BE2C (cell line): Measurements from ENCODE around the gene DDX56.

Source experiments
- DNase-seq: peaks from one replicate; pipeline ENCODE4 v3.0.0-alpha.2; 2020
- H3K27me3 ChIP-seq: fragments of 250-450 bp; sonication (Bioruptor Pico); 2 replicates; pipeline ENCODE4 v1.5.1; 2020; ENCODE audit warnings: mild to moderate bottlenecking
- H3K36me3 ChIP-seq: fragments of 250-450 bp; sonication (Bioruptor Pico); 2 replicates; pipeline ENCODE4 v1.5.1; 2020; ENCODE audit warnings: mild to moderate bottlenecking
- H3K4me1 ChIP-seq: fragments of 250-450 bp; sonication (Bioruptor Pico); 2 replicates; pipeline ENCODE4 v1.5.1; 2020
- H3K4me3 ChIP-seq: 2 replicates; pipeline ENCODE4 v1.5.1; 2011; ENCODE audit warnings: low read depth, low read length
- H3K9me3 ChIP-seq: fragments of 250-450 bp; sonication (Bioruptor Pico); 2 replicates; pipeline ENCODE4 v1.5.1; 2020
- TF ChIP-seq, protein P1 (sequence below): IDR thresholded peaks from 2 replicates; pipeline ENCODE4 v1.5.1; 2012; ENCODE audit warnings: mild to moderate bottlenecking, low read depth, low read length

DDX56 gene

DNA sequence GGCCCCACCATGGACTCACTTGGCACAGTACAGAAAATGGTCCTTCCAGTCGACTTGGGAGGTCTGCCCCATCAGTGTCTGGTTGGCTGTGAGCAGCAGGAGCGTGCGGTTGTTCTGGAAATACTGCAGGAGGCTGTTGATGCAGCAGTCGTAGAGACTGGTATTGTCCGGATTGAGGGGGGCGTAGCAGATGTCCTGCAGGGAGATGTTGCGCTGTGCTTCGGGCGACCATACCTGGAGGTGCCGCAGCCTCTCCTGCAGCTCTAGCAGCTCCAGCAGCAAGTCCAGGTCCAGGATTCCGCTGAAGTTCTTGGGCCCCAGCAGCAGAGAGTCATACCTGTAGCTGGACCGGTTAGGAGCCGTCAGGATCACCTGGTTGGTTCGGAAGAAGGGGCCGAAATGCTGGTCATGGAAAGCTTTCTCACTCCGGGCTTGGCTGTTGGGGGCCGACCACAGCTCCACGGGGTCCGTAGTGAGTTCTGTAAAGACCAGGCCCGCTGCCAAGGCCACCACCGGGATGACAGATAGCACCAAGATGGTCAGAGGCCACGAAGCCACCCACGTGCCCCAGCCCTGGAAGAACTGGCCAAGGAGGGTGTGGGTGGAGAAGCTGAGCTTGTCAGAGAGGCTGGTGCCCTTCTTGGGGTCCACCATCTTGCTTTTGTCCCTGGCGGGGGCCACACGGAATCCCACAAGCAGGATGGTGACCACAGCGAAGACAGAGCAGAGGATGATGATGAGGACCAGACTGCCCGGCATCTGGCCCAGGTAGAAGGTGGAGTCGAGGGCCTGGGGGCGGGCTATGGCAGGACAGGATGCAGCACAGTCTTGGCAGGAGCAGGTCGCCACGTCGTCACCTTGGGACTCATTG, 34.7 kb downstream of the DDX56 start:
- Histone ChIP-seq H3K4me3 (no peak overlapping the region), H3K4me1 (no peaks in the 10 kb centered on the region), H3K9me3 (no peaks in the 10 kb centered on the region), H3K36me3 (no peaks in the 10 kb centered on the region), H3K27me3 (no peaks in the 10 kb centered on the region)
- no peak for DNase-seq
- TF ChIP-seq, protein P1, sequence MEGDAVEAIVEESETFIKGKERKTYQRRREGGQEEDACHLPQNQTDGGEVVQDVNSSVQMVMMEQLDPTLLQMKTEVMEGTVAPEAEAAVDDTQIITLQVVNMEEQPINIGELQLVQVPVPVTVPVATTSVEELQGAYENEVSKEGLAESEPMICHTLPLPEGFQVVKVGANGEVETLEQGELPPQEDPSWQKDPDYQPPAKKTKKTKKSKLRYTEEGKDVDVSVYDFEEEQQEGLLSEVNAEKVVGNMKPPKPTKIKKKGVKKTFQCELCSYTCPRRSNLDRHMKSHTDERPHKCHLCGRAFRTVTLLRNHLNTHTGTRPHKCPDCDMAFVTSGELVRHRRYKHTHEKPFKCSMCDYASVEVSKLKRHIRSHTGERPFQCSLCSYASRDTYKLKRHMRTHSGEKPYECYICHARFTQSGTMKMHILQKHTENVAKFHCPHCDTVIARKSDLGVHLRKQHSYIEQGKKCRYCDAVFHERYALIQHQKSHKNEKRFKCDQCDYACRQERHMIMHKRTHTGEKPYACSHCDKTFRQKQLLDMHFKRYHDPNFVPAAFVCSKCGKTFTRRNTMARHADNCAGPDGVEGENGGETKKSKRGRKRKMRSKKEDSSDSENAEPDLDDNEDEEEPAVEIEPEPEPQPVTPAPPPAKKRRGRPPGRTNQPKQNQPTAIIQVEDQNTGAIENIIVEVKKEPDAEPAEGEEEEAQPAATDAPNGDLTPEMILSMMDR, result no peak

DNA sequence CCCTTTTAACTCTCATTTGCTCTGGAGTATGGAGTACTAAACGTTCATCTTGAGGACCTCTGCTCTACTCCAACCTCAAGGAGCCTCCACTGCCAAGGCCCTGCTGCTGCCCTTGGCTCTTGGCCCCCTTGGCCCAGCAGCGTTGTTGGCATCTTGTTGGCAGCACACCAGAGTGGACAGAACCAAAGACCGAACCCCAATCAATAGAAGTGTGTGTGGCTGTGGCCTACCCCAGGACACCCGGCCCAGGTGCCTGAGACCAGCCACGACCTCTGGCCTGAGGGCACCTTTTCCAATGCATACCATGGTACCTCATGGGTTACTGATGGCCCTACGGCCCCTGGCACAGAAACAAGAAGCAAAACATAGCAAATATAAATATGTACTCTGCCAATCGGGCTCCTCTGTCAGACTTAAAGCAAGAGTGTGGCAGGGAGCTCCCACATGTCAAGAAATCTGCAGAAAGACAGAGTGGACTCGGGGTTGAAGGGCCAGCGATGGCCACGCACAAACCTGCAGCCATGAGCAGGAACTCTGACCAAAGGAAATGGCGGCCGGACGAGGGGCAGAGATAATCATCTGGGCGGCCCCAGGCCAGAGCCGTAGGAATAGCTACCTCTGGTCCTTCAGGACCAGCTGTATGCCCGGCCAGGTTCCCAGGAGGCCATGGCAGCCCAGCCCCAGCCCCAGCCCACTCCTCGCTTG, 35.5 kb downstream of the DDX56 start:
- TF ChIP-seq, protein P1, result no peak
- no peak for DNase-seq
- H3K9me3 ChIP-seq, result no peaks in the 10 kb centered on the region

DNA sequence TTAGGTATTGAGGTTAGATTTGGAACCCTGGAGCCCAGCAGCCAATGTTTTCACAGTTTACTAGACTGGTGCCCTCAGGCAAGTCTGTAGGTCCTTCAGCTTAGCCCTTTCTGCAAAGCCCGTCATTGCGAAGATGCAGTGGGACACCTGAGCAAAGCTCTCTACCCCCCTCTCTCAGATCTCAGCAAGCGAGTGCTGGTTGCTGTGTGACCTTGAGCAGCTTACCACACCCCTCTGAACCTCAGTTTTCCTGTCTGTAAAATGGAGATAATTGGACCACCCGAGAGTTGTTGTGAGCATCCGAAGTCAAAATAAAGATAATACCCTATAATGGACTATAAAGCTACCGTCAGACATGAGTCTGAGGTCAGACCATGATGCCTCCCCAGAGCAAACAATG, 36.3 kb downstream of the DDX56 start:
- H3K9me3 ChIP-seq, result no peaks in the 10 kb centered on the region
- H3K36me3 ChIP-seq, result no peaks in the 10 kb centered on the region
- no peak overlapping the region for H3K4me3 ChIP-seq
- no peaks in the 10 kb centered on the region for H3K27me3 ChIP-seq
- TF ChIP-seq, protein P1, result no peak
- DNase-seq, result no peak
- H3K4me1 ChIP-seq, result no peaks in the 10 kb centered on the region

More for the DNA sequence above, 35.5 kb downstream of the DDX56 start:
- Histone ChIP-seq H3K36me3 (no peaks in the 10 kb centered on the region), H3K4me3 (no peak overlapping the region), H3K27me3 (no peaks in the 10 kb centered on the region), H3K4me1 (no peaks in the 10 kb centered on the region)

DNA sequence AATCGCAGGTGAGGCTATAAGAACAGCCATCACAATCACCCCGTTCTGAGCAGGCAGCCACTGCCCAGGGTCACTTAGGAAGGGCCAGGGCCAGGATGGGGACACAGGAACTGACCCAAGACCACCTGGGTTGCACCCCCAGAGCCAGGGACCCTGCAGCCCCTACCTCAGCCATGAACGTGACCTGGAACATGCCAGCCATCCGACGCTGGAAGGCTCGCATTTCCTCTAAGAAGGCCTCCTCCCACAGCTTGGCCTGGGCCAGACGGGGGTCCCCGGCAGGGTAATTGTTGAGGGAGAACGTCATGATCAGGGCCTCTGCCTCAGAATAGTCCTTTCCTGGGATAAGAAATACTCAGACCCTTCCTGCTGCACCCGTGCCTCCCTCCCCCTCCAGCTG, 37.6 kb downstream of the DDX56 start:
- no peaks in the 10 kb centered on the region for H3K36me3 ChIP-seq
- no peaks in the 10 kb centered on the region for H3K4me1 ChIP-seq
- no peaks in the 10 kb centered on the region for H3K27me3 ChIP-seq
- no peaks in the 10 kb centered on the region for H3K9me3 ChIP-seq
- H3K4me3 ChIP-seq, result no peak overlapping the region
- DNase-seq, result no peak
- TF ChIP-seq, protein P1, result no peak

DNA sequence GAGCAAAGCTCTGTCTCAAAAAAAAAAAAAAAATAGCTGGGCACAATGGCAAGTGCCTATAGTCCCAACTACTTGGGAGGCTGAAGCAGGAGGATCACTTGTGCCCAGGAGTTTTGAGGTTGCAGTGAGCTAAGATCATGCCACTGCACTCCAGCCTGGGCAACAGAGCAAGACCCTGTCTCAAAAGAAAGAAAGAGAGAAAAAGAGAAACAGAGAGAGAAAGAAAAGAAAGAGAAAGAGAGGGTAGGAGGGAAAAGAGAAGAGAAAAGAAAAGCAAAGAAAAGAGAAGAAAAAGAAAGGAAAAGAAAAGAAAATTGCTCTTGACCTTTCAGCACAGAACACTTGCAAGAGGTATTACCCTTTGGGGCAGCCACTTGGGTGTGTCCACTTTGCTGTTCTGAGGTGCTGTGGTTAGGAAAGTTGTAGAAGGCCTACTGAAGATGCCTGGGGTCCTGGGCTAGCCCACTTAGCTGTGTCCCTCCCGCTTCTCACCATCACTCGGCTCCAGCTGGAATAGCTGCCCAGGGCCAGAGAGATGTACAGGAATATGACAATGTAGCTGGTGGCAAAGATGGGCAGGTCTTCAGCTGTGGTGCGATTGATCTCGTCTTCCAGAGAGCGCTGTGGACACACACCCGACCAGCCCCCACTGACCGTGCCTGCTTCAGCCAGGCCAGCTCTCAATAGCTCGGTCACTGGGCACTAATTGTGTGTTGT, 38.2 kb downstream of the DDX56 start:
- no peaks in the 10 kb centered on the region for H3K4me1 ChIP-seq
- no peaks in the 10 kb centered on the region for H3K36me3 ChIP-seq
- H3K27me3 ChIP-seq, result no peaks in the 10 kb centered on the region
- H3K9me3 ChIP-seq, result no peaks in the 10 kb centered on the region
- no peak overlapping the region for H3K4me3 ChIP-seq
- no peak for DNase-seq
- TF ChIP-seq, protein P1, result no peak
